Activated CD4-positive, alpha-beta T cell treated with anti-CD3 and anti-CD28 coated beads, Interleukin-2, amount 50 U/mL, for 1 hour (primary cell): ENCODE measurements around the gene LRIG2.
"Not testable (repeated sequence)": the region's sequence is repeated elsewhere in the genome, so short reads cannot be mapped to it uniquely, and the experiment has no call there.

ENCODE experiments used
- DNase-seq: peaks from one replicate; pipeline ENCODE4 v3.0.0-alpha.2; 2020

The LRIG2 gene

GRCh38 chr1:113133038-113133437 lies 60.0 kb downstream of the LRIG2 start:
- DNase-seq: no peak

DNA sequence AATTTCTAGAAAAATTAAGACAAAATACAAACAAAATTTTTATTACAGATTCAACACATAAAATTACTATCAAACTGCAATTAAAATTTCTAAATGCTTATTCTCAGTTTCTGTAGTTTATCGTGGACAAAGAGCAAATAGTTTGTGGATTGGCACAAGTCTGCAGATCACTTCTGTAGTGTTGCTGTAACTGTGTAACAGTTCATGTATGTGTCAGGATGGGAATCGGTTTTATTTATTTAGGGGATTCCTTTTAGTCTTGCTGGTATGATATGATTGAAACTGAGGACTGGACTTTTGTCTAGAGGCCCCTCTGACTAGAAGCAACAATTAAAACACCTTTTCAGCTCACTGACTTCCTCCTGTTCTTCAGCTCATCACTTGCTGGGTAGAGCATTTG lies 60.8 kb downstream of the LRIG2 start:
- no peak for DNase-seq

DNA sequence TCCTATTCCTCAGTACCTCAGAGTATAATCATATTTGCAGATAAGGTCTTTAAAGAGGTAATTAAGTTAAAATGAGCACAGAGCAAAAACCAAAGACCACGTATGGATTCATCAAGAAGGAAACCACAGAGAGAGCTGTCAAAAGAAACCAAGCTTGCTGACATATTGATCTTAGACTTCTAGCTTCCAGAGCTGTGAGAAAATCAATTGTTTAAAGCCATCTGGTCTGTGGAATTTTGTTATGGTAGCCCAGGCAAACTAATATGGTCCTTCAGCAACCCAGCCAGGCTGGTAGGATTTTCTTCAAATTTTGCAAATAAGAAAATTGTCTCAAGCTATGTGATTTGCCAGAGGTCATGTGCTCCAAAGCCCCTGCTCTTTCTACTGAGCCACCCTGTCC lies 62.5 kb downstream of the LRIG2 start:
- no peak for DNase-seq

GRCh38 chr1:113136476-113136875 lies 63.5 kb downstream of the LRIG2 start:
- no peak for DNase-seq

DNA sequence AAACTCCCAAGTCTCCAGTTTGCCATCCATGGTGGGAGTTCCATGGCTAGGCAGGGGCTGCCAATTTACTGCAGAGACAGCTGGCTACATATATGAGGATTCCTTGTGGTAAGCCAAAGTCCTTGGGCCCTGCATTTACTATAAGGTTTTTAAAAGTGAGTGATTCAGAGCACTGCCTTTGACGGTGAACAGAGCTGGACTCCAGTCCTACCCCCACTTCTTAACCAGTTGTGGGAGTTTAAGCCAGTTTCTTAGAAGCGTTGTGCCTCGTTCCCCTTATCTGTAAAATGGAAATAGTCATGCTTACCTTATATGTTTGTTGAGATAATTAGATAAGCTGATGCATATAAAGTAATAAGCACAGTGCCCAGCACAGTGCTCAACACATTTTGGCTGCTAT lies 64.6 kb downstream of the LRIG2 start:
- DNase-seq: no peak

DNA sequence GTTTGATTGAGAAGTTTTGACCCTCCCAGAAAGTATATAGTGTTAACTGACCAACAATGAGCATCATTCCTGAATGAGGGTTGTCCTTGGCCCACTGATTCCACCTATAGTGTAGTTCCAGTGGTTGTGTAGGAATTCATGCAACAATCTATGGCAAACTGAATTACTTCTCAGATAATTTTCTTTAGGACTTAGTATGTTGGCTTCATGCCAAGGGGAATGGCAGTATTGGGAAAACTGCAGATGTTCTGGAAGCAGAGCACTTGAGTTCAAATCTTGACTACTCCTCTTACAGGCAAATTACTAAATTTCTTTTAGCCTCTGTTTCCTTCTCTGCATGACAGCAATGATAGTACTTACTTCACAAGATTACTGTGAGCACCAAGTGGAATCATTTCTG lies 65.8 kb downstream of the LRIG2 start:
- no peak for DNase-seq

- no peak for DNase-seq
Observed at GRCh38 chr1:113140176-113140575, 67.2 kb downstream of the LRIG2 start.

DNA sequence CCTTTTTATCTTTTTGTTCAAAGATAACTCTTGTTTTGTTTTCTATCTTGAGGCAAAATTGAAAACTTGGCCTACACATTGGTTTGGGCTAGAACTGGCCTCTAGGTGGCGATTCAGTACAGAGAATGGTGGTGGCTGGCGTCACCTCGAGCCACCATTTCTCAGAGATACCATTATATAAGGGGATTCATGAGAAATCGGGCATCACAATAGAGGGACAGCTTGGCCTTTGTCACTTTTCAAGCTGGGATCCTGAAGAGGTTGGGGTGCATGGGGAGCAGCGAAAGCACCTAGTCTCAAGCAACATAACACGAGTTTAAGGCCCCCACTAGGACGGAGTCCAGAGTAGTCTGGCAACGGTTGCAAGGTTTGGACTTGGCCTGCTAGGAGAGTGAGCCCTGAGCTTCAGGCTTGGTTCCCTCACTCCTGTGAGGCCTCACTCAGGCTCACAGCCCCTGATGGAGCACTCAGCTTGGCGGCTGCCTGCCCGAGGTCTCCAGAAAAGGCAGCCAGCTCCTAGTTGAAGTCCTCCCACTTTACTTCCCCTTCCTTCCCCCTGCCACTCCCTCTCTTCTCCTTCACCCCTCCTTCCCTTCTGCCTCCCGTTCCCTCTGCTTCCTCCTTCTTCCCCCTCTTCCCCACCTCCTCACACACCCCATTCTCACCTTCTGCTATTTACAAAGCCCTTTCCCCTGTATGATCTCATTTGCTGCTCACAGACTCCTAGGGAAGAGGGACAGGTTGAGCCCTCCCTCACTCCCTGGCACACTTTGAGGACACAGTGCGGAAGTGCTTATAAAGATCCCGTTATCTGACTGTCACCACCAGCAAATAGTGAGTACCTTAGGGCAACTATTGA lies 67.8 kb downstream of the LRIG2 start:
- peak; percentile 43 for DNase-seq

DNA sequence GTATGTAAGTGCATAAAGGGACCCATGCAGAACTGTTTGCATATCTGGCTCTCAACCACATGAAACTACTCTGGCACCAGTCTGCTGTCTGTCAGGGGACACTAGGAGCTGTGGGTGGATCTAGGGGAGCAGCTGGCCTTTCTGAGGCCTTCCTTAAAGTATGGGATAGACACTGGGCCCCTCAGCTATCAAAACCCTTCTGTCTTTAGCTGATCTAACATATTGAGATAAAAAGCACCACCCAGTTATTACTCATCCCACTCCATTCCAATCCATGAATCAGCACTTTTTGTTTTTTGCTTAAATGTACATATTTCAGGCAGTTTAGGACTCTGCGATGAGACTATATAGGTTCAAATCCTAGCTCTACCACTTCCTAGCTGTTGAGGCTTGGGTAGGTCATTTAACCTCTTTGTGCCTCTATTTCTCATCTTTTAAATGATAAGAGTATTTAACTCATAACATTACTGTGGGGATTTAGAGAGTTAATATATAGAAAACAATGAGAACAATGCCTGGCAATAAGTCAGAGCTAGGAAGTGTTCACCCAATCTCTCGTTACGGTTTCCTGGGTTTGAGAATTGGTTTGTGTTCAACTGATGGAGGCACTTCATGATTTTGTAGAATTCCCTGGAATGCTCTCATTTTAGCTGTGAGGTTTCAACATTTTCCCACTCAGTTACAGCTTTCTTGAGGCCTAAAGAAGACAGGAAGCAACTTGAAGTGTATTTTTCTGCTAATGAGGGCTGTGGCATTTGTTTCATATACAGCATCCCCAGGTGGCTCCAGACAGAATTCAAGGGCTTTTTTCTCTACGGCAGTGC lies 68.9 kb downstream of the LRIG2 start:
- no peak for DNase-seq

- no peak for DNase-seq
Observed at GRCh38 chr1:113142791-113143190, 69.8 kb downstream of the LRIG2 start.

- peak; percentile 21 for DNase-seq
Observed at GRCh38 chr1:113146242-113147072, 73.5 kb downstream of the LRIG2 start.

DNA sequence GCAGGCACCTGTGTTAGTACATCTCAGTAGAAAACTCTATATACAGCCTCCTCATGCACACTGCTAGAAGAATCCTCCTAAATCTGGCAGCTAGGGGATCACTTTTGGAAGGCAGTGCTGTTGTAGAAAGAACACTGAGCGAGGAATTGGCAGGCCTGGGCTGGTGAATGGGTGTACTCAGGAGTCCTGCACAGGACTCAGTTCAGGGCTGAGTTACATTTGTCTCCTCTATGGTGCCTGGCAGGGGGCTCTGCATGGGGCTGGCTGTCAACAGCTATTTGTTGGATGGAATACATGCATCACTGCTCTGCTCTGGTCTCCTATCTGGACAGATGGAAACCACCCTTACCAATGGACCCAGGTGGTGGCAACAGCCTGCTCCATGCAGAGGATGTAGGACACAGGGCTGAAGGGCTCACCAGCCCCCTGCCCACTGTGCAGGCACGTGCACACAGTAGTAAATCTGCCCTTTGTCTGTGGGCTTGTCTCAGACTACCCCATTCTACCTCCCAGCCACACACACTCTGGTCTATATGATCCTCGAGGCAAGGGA lies 74.2 kb downstream of the LRIG2 start:
- no peak for DNase-seq

DNA sequence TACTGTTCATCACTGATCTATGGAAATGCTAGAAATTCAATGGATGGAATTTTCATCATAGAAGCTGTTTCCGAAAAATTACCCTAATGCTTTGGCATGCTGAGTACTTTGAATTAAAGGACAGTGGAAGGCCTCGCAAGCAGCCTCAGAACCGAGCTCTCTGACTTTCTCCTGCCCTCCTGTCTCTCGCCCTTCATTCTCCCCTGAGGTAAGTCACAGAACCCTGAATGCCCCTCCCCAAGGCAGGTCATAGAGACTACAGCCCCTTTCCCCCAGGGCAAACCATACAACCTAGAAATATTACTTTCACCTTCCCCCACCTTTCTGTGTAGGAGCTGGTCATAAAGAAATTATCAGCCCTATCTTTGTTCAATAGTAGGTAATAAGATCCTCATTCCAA lies 74.8 kb downstream of the LRIG2 start:
- DNase-seq: no peak

DNA sequence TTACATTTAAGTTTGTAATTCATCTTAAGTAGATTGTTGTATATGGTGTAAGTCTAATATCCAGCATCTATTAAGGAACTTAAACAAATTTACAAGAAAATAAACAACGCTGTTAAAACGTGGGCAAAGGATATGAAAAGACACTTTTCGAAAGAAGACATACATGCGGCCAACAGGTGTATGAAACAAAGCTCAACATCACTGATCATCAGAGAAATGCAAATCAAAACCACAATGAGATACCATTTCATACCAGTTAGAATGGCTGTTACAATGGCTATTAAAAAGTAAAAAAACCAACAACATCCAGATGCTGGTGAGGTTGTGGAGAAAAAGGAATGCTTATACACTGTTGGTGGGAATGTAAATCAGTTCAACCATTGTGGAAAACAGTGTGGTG lies 77.5 kb downstream of the LRIG2 start:
- DNase-seq: not testable (repeated sequence)

DNA sequence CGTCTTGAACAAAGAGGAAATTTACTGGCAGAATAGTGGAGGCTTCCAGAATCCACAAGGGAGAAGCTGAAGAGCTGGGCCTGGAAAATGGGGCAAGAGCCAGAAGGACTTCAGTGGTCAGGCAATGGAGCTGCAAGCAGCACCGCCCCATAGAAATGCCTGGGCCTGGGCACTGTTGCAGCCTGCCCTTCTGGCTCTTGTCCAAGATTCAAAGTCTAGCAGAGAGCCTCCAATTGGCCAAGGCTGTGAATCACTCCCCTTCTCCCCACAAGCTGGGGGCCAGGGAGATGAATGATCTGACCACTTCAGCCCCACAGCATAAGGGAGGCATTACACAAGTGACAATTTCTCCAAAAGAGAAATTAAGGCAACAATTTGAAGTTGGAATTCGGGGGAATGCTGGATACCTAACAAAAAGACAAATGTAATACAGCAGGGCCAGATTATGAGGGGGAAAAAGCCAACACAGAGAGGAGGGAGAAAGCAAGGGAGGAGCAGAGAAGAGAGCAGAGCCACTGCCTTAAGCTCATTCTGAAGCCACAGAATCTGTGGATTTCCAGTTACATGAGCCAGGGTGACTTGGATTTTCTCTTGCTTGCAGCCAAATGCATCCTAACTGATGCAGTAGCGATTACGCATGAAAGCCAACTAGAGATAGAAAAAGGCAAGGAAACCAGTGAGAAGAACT lies 80.3 kb downstream of the LRIG2 start:
- no peak for DNase-seq

DNA sequence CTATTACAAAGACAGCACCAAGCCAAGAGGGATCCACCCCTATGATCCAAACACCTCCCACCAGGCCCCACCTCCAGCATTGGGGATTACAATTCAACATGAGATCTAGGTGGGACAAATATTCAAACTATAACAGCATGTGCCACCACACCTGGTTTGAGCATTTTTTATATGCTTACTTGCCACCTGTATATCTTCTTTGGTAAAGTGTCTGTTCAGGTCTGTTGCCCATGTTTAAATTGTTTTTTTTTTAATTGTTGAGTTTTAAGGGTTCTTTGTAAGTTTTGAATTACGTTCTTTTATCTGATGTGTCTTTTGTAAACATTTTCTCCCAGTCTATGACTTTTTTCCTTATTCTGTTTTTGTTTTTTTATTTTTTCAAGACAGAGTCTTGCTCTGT lies 83.4 kb downstream of the LRIG2 start:
- no peak for DNase-seq

- DNase-seq: not testable (repeated sequence)
Observed at GRCh38 chr1:113158743-113159142, 85.7 kb downstream of the LRIG2 start.

DNA sequence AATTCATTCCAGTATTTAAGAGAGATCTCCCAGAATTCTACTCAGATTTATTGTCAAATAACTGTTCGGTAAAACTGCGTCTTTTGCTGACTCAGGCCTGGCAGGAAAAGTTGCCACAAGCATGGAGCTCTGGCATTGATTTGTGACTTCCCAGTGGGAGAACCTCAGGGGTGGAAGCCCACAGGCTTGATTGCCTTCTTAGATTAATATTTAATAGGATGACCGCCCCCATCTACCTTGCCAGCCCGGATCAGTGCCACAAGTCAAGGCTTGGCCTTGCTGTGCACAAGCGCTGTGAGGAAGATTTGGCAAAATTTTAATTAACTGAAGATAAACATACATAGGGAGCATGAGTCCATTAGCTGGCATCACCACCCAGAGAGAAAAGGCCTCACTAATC lies 93.5 kb downstream of the LRIG2 start:
- no peak for DNase-seq

GRCh38 chr1:113168946-113169345 lies 95.9 kb downstream of the LRIG2 start:
- no peak for DNase-seq

- DNase-seq: no peak
Observed at GRCh38 chr1:113169591-113169990, 96.6 kb downstream of the LRIG2 start.

GRCh38 chr1:113170519-113170918 lies 97.5 kb downstream of the LRIG2 start:
- no peak for DNase-seq

DNA sequence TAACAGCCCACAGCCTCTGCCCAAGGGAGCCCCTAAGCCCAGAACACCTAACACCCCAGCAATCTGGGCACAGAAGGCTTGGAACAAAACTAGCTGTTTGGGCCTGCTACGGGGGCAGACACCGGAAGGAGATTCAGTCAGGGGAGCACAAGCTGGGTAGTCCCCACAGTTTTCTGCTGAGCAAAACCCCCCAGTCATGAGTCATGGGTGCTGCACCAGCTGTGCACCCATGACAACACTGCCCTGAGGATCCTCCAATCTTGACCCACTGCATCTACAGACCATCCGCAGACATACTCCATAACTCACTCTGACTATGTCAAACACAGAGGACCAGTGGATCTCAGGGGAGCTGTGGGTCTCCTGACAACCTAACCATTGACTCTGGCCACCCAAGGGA lies 105.1 kb downstream of the LRIG2 start:
- no peak for DNase-seq
